Measurements from ENCODE around the gene RRAS2. TPM values are rescaled to one million over a fixed set of nuclear protein-coding genes. Genes with fewer than 3 reads are reported as not detected.
A peak's percentile ranks its signal among the peaks of the same experiment; 100 is the strongest.
"Not testable (repeated sequence)": the region's sequence is repeated elsewhere in the genome, so short reads cannot be mapped to it uniquely, and the experiment has no call there.

Gene RRAS2
- total RNA-seq, result 27.6 TPM

DNA sequence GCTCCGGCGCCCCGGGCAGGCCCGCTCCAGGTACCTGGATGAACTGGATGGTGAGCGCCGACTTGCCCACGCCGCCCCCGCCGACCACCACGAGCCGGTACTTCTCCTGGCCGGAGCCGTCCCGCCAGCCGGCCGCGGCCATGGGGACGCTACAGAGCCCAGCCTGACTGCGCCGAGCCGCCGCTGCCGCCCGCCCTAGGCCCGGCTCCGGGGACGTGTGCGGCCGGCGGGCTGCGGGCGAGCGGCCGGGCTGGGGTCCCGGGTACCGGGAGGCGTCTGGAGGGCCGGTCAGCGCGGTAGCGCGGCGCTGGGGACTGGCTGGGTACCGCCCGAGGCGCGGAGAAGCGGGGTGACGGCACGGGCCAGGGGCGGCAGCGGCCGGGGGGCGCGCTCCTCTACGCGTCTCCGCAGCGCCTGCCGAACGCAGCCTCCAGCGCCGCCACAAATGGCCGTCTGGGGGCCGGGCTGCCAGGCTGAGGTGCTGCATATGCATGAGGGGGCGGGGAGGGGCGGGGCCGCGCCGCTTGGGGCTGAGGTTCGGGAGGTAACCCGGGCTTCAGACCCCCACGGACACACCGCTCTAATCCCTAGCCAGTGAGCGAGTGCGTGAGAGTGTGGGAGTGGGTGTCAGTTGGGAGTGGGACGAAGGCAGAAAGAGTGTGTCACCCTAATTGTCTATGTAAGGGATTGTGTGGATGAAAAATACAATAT is at the start of gene RRAS2:
Gene RRAS2, minus strand, starts transcription at position 455 of the 711 bp plus-strand sequence. Its CDS starts 313 bp downstream, at position 142.
- peak; percentile 61 for DNase-seq (ENCODE audit: low spot score)

DNA sequence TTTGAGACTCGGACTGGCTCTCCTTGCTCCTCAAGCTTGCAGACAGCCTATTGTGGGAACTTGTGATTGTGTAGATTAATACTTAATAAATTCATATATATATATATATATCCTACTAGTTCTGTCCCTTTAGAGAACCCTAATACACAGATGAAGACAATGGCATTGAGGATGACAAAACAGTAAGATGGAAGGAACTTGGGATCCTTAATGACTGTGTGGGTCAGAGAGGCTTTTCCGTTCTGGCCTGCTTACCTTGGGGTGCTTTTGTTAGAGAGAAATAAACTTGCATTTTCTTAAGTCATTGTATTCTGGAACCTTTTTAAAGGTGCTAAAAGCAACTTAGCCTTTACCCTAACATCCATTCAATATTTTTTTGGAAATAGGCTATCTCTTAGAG is 49.6 kb upstream of the RRAS2 start:
- DNase-seq (ENCODE audit: low spot score), result no peak

DNA sequence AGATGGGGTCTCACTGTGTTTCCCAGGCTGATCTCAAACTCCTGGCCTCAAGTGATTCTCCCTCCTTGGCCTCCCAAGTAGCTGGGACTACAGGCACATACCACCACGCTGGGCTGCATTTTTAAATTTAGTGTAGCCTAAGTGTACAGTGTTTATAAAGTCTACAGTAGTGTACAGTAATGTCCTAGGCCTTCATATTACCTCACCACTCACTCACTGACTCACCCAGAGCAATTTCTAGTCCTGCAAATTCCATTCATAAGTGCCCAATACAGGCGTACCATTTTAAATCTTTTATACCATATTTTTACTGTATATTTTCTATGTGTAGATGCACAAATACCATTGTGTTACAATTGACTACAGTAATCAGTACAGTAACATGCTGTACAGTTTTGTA is 47.1 kb upstream of the RRAS2 start:
- DNase-seq (ENCODE audit: low spot score), result not testable (repeated sequence)

DNA sequence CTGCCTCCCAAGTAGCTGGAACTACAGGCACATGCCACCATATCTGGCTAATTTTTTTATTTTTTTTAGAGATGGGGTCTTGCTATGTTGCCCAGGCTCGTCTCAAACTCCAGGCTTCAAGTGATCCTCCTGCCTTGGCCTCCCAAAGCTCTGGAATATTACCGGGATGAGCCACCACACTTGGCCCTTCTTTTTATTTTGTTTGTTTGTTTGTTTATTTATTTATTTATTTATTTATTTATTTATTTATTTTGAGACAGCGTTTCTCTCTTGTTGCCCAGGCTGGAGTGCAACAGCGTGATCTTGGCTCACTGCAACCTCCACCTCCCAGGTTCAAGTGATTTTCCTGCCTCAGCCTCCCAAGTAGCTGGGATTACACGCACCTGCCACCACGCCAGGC is 44.5 kb upstream of the RRAS2 start:
- DNase-seq (ENCODE audit: low spot score), result not testable (repeated sequence)

DNA sequence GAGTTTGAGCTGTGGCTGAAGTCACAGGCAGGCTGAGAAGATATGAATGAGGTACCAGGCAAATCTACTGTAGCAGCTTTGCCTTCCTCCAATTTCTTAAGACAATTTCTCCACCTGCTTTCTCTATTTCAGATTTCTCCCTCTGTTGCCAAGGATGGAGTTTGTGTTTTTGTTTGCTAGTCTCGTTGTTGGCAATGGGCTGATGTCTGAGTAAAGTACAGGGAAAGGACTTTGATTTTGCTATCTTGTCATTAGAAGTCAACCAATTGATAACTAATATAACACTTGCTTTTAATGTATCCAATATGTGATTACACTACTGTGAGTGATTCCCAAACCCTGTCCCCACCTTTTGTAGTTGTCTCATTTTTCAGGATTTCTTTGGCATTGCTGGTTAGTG is 40.1 kb upstream of the RRAS2 start:
- no peak for DNase-seq (ENCODE audit: low spot score)

DNA sequence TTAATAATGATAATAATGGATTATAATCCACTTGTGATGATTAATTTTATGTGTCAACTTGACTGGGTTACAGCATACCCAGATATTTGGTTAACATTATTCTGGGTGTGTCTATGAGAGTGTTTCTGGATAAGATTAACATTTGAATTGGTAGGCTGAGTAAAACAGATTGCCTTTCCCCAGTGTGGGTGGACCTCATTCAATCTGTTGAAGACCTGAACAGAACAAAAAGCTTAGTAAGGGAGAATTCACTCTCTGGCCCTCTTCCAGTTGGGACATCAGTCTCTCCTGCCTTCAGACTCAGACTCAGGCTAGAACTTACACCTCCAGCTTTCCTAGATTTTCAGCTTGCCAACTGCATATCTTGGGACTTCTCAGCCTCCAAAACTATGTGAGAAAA is 37.3 kb upstream of the RRAS2 start:
- DNase-seq (ENCODE audit: low spot score), result no peak

DNA sequence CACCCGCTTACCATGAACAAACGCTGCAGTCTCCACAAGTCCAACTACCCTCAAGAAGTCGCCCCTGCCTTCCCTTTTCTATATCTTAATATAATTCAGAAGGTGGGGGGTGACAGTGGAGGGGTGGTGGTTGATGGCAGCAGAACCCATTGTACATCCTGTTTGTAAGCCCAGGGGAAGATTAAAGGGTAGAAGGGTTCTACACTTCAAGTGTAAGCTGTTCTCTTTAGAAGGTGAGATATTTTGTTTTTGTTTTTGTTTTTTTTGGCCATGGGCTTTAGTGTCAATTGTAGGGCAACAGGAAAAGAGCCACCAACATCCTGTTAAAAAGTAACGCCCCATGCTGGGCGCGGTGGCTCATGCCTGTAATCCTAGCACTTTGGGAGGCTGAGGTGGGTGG is 34.9 kb upstream of the RRAS2 start:
- no peak for DNase-seq (ENCODE audit: low spot score)

DNA sequence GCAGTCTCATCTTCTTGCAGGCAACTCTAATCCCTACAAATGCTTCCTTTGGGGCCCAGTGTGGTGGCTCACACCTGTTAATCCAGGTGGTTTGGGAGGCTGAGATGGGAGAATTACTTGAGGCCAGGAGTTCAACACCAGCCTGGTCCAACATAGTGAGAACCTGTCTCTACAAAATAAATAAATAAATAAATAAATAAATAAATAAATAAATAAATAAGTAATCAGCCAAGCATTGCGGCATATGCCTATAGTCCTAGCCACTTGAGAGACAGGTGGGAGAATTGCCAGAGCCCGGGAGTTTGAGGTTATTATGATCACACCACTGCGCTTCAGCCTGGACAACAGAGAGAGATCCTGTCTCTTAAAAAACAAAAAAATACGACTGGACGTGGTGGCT is 34.1 kb upstream of the RRAS2 start:
- no peak for DNase-seq (ENCODE audit: low spot score)

DNA sequence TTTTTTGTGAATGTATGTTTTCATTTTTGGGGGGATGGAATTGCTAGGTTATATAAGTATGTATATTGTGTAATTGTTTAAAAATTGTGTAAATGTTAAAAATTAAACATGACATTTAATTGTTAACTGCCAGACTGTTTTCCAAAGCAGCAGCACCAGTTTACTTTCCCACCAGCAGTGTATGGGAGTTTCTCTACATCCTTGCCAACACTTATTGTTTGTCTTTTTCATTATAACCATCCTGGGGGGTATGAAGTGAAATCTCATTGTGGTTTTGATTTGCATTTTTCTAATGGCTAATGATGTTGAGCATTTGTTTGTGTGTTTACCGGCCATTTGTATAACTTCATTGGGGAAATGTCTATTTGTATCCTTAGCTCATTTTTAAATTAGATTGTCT is 31.7 kb upstream of the RRAS2 start:
- DNase-seq (ENCODE audit: low spot score), result no peak

DNA sequence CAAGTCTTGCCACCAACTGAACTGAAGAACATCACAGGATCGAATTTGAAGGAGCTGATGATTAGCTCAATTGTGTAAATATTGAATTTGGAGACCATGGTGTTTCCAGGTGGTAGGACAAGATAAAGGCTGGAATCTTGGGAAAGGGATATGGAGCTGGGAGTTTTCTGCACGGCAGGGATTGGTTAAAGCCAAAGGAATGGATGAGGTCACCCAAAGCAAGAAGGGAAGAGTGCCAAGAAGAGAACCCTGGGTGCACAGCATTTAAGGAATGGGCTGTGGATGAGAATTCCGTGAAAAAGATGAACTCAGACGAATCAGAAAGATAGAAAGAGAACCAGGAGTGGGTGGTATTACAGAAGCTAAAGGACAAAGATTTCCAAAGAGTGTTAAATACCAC is 29.4 kb upstream of the RRAS2 start:
- no peak for DNase-seq (ENCODE audit: low spot score)

DNA sequence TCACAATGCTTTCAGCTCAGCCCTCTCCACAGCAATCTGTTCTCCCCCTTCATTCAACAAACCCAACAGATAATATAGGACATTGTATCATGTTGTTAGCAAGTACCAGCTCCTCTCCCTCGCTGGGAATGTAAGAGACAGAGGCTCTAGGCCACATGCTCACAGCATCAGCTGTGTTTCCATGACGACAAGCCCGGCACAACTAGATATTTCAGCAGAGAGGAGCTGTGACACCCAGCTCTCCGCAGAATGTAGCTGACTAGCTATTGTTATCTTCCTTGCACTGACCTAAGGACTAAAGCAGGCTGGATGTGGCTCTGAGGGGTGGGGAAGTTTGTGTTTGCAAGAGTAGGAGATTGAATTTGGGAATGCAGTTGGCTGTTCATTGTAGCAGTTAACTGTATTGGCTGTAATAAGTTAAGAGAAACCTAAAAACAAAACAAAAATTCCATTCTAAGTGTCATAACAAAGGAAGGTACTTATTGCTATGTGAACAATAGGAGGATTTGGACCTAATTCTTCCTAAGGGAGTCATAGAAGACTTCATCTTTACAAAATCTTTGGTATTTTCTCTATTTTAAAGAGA is 28.0 kb upstream of the RRAS2 start:
- no peak for DNase-seq (ENCODE audit: low spot score)

DNA sequence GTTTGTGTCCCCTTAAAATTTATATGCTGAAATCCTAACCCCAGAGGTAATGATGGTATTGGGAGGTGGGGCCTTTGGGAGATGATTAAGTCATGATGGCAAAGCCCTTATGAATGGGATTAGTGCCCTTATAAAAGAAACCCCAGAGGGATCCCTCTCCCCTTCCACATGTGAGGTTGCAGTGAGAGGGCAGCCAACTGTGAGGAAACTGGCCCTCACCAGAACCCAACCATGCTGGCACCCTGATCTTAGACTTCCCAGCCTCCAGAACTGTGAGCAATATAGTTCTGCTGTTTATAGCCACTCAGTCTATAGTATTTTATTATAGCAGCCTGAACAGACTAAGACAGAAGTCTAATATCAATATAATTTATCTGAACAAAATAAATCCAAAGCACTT is 27.1 kb upstream of the RRAS2 start:
- DNase-seq (ENCODE audit: low spot score), result no peak

DNA sequence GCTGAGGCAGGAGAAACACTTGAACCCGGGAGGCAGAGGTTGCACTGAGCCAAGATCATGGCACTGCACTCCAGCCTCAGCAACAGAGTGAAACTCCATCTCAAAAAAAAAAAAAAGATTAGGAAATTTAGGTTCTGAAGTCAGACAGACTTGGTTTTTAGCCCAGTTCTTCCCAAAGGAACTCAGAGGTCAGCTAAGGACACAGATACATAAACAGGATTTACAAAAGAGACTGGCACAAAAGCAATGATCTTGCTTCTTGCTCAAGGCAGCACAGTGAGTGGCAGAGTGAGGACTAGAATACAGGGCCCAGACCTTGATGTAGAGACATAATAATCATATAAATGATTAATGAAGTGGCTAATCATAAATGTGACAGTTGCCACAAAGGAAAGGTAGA is 25.4 kb upstream of the RRAS2 start:
- DNase-seq (ENCODE audit: low spot score), result no peak

DNA sequence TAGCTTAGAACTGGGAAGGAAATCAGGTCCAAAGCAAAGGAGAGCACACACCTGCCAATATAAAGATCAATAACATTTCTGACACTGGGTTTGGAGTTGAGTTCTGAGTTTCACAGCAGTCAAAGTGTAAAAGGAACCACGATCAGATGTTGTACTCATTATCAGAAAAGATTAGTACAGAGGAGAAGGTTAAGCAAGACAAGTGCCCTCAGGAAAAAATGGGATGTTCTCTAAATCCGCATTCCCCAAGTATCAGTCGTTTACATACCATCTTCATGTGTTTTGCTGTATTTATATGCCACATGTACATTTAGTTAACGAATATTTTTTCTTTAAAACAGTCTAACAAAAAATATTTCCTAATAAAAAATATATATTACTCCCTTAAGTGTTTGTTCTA is 23.0 kb upstream of the RRAS2 start:
- DNase-seq (ENCODE audit: low spot score), result no peak

DNA sequence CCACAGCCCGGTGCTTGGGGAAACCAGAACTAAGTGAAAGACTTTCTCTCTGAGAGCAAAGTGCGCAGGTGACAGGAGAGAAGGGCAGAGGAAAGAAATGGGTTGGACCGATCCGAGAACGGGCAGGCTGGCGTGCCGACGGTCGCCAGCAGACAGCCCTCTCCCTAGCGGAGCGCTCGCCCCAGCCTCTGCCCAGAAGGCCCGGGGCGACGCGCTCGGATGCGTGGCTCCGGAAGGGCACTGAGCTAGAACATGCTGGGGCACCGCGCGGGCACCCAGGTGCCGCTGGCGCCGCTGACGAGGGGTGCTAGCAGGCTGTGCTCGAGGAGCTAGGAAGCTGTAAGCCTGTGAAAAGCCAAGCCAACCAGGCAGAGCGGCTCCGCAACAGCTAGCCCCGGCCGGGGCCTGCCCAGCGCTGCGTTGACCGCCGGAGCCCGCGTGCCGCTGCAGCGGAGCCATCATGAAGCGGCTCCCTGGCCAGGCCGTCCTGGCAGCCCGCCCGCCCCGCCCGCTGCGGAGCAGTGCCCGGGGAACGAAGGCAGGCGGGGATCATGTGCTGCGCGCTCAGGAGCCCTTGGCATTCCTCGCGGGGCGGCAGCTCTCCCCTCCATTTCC is 22.1 kb upstream of the RRAS2 start:
- DNase-seq (ENCODE audit: low spot score), result peak; percentile 71

DNA sequence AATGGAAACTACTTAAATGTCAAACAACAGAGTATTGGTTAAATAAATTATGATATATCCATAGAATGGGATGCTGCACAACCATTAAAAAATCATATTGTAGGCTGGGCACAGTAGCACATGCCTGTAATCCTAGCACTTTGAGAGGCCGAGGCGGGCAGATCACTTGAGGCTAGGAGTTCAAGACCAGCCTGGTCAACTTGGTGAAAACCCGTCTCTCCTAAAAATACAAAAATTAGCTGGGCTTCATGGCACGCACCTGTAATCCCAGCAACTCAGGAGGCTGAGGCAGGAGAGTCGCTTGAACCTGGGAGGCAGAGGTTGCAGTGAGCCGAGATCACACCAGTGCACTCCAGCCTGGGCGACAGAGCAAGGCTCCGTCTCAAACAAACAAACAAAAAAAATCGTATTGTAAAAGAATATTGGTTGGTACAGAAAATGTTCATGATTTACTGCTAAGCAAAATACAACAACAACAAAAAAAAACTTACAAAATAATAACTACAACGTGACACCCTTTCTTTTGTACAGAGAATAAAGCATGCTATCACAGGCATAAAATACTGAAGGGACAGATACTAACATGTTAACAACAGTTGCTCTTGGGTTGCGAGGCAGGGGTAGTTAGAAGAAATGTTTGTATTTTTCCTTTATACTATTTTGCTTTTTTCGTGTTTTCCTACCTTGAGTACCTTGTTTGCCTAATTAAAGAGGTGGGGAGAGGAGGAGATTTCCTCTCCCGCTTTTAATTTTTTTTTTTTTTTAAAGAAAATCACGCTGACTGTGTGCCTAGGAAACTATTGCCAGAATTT is 21.3 kb upstream of the RRAS2 start:
- DNase-seq (ENCODE audit: low spot score), result no peak

DNA sequence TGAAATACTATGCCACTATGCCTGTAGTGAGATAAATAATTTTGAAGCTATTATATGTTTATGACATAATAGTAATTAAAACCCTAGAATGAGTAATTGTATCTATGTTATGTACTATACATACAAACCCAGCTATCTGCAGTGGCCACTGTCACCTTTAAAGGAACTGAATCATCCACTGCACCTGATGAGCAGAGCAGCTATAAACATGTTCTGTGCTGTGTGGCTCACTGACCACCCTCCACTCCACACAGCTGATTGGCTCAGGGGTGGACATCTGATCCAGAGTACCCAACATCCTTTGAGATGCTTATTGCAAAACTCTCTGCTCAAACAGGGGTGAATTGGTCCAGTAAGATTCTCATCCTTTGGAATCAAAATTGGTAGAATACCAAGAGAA is 19.2 kb upstream of the RRAS2 start:
- DNase-seq (ENCODE audit: low spot score), result no peak

DNA sequence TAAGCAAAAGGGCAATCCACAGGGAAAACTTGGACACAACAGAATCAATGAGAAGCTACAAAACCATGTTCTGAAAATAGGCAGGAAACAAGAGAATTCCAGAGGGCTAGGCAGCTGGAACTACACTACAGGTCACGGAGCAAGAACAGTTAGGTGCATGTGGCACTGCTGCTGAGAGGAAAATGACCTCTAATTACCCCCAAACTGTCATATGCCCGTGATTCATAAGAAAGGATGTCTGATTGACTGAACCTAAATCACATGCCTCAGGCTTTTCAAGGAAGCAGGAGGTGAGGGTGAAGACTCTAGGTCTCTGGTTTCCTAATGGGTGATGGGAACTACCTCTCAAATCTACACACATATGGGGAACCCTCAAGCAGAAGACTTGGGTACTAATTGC is 17.9 kb upstream of the RRAS2 start:
- no peak for DNase-seq (ENCODE audit: low spot score)

DNA sequence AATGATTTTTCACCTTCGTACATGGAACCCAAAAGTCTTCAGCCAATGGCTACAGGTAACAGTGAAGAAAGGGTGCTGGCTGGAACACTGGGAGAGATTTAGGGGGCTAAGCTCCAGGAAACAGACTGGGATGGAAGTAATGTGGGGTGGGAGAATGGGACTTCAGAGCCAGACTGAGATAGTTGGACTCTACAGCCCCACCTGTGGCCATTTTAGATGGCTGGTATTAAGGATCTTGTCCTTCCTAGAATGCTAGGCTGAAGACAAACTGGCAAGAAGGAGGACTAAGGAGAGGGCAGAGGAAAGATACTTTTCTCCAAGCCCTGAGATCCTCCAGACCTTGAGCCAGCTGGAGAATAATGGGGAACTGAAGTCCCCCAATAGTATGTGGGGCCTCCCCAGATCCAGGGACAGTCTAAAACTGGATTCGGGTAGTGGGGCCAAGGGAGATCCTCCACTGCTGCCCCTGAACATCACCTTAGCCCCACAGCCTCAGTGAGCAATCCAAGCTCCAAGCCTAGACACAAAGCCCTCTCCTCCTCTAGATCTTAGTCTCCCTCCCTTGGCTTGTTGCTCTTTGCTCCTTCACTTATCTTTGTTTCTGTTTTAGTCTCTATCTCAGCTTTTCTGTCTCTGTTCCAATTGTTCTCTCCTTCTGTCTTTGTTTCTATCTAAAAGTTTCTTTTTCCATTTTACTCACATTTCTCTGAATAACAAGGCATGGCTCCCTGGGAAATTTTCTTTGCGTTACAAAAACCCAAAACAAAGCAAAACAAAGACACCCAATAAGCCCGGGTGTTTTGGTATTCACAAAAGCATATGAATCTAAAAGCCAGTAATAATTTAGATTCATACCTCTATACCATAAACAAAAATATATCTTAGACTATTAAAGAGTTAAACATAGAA is 16.2 kb upstream of the RRAS2 start:
- no peak for DNase-seq (ENCODE audit: low spot score)

DNA sequence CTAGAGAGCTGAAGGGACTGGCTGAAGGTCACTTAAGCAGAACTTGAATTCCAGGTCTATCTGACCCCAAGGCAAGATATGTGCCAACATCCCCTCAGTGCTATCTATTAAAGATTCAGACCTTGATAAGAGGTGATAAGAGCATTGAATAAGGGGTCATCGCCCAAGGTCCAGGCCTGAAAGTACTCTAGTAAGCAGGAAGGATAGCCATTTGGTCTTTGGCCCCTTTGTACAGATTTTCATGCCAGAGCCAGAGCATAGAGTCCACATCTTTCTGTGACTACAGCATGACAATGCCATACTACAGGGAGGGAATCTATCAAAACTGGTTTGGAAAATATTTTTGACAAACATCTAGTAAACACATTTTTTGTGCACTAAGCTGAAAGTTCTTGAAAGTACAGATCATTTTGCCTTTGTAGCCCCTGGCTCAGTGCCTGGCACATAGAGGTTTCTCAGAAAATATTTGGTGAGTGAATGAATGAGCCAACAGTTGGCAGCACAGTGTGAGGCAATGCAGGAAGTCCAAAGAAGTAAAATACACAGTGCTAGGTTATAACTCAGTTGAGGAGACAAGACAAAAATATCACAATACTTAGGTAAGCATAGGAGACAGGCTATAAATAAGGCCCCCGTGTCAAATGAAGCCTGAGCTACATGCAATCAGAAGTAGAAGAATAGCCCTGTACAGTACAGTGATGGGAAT is 15.1 kb upstream of the RRAS2 start:
- DNase-seq (ENCODE audit: low spot score), result peak; percentile 38

DNA sequence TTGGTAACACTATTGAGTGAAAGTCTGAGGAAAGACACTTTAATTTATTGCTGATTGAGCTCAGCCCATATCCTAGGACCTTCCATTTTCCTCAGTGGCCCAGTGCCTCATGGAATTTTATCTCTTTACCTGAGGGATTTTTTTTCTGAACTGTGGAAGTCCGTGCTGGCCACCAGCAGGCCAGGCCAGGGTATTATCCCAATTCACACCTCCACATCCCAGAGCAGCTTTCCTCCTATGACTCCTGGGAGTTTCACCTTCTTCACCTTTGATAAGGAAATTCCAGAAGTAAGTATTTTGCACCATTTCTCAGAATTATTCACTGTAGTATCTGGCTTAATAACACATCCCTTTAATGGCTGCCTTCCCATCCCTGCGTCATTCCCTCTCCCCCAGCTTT is 13.0 kb upstream of the RRAS2 start:
- DNase-seq (ENCODE audit: low spot score), result no peak
